Stimulated activated CD4-positive, alpha-beta T cell treated with anti-CD3 and anti-CD28 coated beads, Interleukin-4, amount 100 ng/mL, for 24 hours (primary cell): ENCODE measurements around the gene RPGRIP1.
"Not testable (repeated sequence)": the region's sequence is repeated elsewhere in the genome, so short reads cannot be mapped to it uniquely, and the experiment has no call there.

ENCODE experiments used
- DNase-seq: peaks from one replicate; pipeline ENCODE4 v3.0.0-alpha.2; 2020

Gene RPGRIP1

GRCh38 chr14:21279783-21280182, at the start of gene RPGRIP1:
TSS of gene RPGRIP1 (plus strand) at chr14:21280083. CDS start at chr14:21287977, 7,894 bp downstream.
- no peak for DNase-seq

- DNase-seq = no peak
Observed at GRCh38 chr14:21231020-21231652, 48.7 kb upstream of the RPGRIP1 start.

GRCh38 chr14:21233457-21234076, 46.3 kb upstream of the RPGRIP1 start:
- no peak for DNase-seq

GRCh38 chr14:21234112-21234511, 45.8 kb upstream of the RPGRIP1 start:
- no peak for DNase-seq

GRCh38 chr14:21236948-21237797, 42.7 kb upstream of the RPGRIP1 start:
- DNase-seq = no peak

GRCh38 chr14:21238823-21239518, 40.9 kb upstream of the RPGRIP1 start:
- DNase-seq = no peak

- DNase-seq = no peak
Observed at GRCh38 chr14:21240417-21240816, 39.5 kb upstream of the RPGRIP1 start.

- DNase-seq = no peak
Observed at GRCh38 chr14:21241218-21241819, 38.6 kb upstream of the RPGRIP1 start.

- DNase-seq = no peak
Observed at GRCh38 chr14:21244544-21244943, 35.3 kb upstream of the RPGRIP1 start.

- DNase-seq = no peak
Observed at GRCh38 chr14:21245813-21246212, 34.1 kb upstream of the RPGRIP1 start.

GRCh38 chr14:21248338-21248737, 31.5 kb upstream of the RPGRIP1 start:
- no peak for DNase-seq

- DNase-seq = no peak
Observed at GRCh38 chr14:21248739-21249411, 31.0 kb upstream of the RPGRIP1 start.

GRCh38 chr14:21251215-21251614, 28.7 kb upstream of the RPGRIP1 start:
- DNase-seq = no peak

- no peak for DNase-seq
Observed at GRCh38 chr14:21252149-21252548, 27.7 kb upstream of the RPGRIP1 start.

- DNase-seq = no peak
Observed at GRCh38 chr14:21255385-21256101, 24.3 kb upstream of the RPGRIP1 start.

GRCh38 chr14:21256102-21256447, 23.8 kb upstream of the RPGRIP1 start:
- not testable (repeated sequence) for DNase-seq

GRCh38 chr14:21256539-21257393, 23.1 kb upstream of the RPGRIP1 start:
- DNase-seq = no peak

- DNase-seq = no peak
Observed at GRCh38 chr14:21257394-21257909, 22.4 kb upstream of the RPGRIP1 start.

- DNase-seq = no peak
Observed at GRCh38 chr14:21258005-21258888, 21.6 kb upstream of the RPGRIP1 start.
